NCI-H345 (cell line): ENCODE measurements around the gene MAP2K3.
"Not testable (repeated sequence)": the region's sequence is repeated elsewhere in the genome, so short reads cannot be mapped to it uniquely, and the experiment has no call there.

Experiments used
- DNase-seq: peaks from one replicate; lab custom pipeline; 2025; lab: John Stamatoyannopoulos, UW

The MAP2K3 gene

DNA sequence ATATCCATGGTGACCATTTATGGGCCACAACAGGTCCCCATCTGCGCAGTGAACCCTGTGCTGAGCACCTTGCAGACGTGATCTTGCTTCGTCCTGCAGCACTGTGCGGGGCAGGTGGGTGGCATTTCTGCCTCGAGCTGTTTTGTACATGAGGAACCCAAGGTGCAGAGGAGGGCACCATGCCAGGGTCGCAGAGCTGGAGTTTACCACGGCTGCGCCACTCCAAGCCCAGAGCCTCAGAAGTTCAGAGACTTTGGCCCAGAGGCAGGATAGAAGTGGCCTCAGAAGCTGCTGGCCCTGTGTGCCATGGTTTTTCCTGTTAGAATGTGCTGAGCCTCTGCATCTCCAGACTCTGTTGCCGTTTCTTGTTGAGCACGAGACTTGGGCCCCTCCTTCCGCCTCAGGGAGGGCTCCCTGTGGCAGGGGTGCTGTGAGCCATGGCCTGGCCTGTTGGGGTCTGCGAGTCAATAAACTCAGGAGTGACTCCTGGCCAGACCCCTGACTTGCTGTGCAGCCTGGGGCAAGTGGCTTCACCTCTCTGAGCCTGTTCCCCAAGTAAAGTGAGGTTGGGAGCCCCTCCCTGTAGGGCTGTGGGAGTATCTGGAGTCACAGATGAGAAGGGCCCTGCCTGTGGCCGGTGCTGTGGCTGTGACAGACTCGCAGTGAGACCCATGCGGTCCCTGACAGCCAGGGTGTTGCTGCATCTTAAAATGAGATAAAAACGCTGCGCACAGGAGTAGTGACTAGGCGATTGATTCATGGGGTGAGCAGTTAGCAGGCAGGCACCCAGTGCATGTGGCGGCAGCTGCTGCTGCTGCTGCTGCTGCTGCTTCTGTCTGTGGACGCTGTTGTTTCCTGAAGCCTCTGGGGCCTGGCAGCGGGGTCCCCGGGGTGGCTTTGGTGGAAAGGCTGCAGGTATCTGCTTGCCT, 11.8 kb downstream of the MAP2K3 start:
- no peak for DNase-seq

DNA sequence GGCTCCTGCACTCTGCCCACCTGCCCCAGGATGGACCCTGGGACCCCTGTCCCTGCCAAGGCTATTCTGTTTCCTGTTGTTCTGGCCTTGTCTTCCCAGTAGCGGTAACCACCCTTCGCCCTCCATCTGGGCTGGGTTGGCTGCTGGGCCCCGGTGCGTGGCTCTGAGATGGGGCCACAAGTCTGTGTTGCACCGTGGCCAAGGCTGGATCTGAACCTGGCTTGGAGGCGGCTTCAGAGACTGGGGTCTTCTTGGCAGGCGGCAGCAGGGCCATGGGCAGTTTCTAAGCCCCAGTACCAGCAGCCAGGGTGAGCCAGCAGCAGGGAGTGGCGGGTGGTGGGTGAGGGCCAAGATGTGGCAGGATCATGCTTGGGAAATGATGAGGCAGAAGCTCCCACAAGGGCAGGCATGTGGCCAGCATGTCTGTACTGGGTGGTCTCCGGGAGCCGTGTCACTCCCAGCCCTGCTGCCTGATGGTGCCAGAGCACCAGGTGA, 12.6 kb downstream of the MAP2K3 start:
- no peak for DNase-seq

DNA sequence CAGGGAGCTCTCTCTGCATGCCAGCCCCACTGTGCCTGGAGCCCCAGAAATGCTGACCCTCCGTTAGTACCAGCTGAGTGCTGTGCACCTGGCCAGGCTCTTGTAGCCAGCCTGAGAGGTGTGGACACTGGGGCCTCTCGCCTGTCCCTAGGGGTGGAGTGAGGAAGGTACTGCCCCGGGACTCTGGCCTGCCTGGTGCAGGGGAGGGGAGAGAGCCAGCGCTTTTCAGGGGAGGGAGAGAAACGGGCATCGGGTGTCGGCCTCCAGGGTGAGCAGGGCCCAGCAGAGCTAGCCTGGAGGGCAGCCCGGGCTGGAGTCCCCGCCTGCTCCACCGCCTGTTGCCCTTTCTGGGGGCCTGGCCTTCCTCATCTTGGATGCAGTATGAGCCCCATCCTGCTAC, 13.1 kb downstream of the MAP2K3 start:
- no peak for DNase-seq

DNA sequence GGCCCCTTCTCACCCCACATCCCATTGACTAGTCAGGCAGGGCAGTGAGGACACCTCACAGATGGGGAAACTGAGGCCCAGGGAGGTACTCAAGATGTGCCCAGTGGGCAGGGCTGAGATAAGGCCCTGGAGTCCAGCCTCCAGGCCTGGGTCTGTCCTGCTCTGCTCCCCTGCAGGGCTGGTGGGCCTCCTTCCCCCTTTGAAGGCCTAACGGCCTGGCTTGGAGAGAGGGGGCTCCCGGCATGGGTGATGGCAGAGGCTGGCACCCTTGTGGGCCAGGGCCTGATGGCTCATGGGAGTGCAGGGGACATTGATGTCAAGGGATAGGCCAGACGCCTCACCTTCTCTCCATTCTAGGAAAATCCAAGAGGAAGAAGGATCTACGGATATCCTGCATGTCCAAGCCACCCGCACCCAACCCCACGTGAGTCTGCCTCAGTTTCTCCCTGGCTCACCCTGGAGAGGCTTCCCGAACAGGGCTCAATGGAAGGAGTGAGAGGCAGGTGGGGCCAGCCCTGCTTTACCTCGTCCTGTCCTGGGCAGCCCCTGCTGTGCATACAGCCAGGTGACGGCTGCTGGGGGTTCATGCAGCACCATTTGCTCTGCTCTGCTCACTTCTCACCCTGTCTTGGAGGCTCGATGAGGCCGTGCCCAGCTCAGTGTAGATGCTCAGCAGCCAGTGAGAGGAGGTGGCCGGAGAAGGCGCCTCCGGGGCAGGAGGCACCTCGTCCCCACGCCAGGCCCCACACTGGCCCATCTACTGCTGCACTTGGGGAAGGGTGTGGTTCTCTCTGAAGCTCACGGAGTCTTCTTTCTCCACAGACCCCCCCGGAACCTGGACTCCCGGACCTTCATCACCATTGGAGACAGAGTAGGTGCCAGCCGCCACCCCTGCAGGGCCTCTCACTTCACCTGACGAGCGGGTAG, 13.8 kb downstream of the MAP2K3 start:
- no peak for DNase-seq

DNA sequence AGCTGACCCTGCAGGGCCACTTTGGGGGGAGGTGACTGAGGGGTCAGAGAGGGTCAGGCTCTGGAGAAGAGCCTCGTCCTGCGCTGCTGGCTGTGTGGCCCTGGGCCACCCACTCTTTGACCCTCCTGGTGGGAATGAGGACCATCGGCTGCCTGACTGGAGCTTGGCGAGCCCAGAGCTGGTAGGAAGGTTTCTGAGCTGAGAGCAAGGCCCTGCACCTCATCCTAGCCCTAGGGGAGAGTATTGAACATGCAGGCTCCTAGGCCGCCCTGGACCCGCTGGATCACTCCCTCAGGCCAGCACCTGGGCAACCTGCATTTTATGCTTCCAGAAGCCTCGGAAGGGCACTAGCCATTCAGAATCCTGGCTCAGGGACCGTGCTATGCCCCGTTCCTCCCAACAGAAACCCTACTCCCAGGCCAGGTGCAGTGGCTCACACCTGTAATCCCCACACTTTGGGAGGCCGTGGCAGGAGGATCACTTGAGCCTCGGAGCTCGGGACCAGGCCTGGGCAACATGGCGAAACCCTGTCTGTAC, 14.5 kb downstream of the MAP2K3 start:
- DNase-seq: no peak

DNA sequence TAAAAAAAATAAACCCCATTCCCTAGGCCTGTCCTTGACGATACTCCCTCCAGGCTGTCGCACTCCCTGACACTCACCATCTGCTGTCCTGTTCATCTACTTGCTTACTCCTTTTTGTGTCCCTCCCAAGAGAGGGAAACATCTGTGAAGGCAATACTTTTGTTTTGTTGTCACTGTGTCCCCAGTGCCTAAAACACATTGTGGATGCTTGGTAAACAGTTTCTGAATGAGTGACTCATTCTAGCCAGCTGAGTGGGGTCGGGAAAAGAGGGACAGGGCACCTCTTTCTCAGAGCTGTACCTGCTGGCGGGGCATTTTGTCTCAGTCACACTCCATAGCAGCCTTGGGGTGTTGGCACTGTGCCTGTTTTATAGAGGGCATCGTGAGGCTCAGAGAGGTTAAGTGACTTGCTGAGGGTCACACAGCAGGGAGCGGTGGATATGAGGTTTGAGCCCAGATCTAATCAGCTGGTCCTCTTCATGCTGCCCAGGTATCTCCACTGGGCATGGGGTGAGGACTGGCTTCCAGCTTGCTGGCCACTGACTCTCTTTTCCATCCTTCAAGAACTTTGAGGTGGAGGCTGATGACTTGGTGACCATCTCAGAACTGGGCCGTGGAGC, 15.6 kb downstream of the MAP2K3 start:
- DNase-seq: no peak

DNA sequence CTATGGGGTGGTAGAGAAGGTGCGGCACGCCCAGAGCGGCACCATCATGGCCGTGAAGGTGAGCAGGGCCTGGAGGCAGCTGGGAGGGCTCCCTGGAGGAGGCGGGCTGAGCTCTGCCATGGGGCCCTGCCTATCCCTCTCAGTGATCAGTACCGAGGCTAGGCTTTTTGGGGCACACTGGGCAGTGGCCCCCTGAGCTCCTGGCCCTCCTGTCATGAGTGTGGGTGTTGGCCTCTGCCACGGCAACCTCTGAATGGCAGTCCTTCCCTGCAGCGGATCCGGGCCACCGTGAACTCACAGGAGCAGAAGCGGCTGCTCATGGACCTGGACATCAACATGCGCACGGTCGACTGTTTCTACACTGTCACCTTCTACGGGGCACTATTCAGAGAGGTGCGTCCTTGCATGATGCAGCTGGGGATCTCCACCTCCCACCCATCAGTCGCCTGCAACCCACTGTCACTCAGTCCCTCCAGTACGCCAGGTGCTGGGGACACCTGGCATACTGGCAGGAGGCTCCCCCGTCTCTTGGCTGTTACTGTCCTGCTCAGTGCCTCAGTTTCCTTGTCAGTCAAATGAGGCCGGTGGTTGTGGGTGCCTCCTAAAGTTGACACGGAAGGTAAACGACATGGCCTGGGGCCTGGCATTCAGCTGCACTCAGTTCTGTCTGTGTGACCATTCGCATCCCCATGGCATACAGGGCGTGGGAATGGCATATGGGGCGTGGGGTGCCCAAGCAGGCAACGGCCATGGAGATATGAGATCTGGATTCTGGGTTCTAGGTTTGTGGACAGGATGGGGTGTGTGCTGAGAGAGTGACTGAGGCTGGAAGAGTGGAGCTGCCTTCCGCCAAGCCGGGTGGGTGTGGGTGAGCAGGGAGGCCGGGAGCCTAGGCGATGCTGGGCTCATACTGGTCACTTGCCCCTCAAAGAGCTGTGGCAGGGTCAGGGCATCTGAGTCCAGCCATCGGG, 16.4 kb downstream of the MAP2K3 start:
- DNase-seq: no peak

DNA sequence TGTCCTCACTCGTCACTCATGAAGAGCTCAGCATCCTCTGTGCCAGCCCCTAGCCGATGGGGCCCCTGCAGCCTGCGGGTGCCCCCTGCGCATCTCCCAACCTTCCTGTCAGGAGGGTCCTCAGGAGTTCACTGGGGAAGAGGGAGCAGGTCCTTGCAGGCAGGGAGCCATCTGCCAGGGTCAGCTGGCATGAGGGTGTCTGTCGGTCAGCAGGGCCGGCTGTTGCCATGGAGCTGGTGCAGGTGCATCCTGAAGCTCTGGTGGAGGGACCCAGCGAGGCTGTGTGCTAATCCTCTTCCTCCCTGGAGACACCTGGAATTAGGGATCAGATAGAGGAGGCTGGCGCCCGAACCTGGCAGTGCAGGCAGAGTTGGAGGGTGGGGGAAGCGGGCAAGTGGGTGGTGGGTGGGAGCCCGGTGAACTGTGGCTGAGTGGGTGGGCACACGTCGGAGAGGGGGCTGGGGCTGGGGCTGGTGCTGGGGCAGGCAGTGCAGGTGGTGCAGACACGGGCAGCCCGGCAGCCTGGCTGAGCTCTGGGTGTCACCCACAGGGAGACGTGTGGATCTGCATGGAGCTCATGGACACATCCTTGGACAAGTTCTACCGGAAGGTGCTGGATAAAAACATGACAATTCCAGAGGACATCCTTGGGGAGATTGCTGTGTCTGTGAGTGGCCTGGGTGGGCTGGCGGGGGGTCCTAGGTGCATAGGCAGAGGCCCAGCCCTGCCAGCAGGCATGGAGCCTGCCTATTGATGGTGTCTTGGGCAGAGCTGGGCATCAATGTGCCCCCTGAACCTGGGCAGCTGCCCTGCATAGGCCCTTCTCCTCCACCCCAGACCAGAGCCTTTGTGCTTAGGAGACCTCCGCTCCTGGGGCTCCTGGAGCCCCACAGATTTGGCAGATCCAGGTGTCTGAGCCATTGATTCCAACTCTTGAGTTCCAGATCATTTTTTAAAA, 17.4 kb downstream of the MAP2K3 start:
- no peak for DNase-seq

DNA sequence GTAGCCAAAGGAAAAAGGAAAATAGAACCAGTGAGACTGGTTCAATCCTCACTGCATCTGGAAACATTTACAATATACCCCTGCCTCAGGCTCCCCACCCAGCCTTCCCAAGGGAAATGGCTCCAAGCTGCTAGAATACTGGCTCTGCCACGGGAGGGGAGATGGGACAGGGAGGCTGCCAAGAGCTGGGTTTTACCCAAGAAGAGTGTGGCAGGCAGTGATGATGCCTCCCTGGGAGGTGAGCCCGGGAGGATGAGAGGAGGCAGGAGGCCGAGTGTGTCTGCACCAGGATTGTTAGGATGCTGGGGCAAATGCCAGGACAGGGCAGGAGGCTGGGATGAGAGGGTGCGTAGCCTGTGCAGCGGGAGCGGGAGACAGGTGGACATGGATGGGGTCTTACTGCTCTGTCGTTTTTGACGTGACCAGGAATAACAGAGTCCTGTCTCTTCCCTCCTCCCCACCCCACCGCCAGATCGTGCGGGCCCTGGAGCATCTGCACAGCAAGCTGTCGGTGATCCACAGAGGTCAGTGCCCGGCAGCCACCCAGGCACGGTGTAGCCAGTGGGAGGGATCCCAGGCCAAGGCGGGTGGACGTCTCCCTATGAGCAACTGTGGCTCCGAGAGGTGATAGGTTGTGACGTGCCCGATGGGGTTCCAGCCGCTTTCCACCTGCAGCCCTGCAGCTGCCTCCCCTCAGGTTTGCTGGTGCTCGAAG, 18.4 kb downstream of the MAP2K3 start:
- DNase-seq: no peak

DNA sequence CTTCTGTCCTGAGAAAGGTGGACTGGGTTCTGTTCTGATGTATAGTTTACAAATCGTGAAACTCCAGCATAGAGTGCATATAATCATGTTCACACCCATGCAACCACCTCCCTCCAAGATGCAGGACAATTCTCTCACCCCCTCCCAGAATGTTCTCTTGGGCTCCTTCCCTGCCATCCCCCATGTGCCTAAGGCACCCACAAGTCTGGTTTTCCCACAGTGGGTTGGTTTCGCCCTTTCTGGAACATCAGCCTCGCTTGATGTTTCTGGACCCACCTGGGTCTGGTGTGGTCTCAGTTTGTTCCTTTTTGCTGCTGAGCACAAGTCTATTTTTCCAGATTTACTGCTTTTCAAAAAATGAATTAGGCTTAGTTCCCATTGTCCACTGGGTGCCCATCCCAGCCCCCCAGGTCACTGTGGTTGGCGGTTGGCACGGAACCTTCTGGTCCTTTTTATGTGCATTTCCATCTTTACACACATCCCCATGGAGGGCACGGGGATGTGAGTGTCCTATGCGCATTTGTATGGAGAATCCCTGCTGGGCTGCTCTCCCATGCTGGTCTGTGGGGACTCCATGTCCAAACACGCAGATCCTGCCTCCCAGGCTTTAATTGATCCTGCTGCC, 19.0 kb downstream of the MAP2K3 start:
- no peak for DNase-seq

DNA sequence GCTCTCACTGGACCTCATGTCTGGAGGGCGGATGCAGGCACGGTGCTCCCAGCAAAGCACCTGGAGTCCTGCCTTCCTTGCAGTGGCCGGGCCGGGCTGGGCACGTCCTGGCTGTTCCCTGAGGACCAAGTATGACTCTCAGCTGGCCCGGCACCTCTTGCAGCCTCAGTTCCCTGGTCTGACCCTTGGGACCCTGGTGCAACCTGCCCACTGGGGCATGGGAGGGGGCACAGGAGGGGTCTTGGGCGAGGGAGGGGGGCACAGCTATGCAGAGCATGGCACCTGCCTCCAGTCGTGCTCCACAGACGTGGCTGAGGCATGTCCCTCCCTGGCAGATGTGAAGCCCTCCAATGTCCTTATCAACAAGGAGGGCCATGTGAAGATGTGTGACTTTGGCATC, 19.6 kb downstream of the MAP2K3 start:
- DNase-seq: no peak

DNA sequence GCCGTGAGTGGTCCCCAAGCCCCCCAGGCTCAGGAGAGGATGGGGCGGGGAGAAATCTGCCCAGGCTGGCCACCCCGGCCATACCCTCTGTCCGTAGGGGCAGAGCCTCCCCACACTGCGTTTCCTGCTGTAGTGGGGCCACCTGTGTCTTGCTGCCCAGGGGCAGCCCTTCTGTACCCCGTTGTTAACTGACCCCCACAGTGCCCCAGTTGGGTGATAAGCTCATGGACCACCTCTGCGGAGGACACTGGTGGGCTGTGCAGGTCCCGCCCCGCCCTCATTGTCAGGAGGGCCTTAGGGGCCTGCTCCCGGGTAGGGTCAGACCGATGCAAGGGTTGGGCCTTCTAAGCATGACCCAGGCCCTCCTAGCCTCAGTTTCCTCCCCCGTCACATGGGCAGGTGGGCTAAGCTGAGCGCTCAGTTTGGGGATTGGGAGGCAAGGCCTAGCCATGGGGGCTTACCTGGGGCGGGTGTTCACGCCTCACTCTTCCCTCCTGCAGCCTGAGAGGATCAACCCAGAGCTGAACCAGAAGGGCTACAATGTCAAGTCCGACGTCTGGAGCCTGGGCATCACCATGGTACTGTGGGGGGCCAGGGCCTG, 20.1 kb downstream of the MAP2K3 start:
- DNase-seq: not testable (repeated sequence)

DNA sequence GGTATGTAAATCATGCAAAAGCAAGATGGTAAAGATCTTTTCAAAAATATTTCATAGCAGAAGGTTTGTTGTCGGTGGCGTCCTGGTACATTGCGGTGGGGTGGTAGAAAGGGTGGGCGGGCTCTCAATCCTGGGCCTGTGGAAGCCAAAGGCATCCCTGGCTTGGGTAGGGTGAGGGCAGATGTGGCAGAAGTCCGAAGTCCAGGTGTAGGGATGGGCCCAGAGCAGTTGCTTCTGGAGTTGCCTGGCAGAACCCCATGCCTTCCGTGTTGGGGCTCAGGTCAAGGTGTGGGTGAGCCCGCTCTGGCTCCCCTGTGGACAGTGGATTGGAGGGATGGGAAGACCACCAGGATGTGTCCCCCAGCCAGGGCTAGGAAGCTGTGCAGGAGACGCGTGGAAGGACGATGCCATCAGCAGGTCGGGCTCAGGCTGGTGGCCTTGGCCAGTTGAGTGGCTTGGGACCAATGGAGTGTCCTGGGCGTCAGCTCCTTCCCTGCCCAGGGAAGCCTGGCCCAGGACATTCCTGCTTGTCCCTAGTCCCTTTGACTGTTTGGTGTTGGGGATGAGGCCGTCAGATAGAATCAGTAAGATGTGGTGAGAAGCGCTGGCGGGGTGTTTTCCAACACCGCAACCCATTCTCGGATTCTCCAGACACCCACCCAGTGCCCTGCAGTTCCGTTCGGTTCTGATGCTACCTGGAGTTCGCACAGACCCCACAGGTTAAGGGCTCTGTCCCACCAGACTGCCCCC, 21.1 kb downstream of the MAP2K3 start:
- not testable (repeated sequence) for DNase-seq

DNA sequence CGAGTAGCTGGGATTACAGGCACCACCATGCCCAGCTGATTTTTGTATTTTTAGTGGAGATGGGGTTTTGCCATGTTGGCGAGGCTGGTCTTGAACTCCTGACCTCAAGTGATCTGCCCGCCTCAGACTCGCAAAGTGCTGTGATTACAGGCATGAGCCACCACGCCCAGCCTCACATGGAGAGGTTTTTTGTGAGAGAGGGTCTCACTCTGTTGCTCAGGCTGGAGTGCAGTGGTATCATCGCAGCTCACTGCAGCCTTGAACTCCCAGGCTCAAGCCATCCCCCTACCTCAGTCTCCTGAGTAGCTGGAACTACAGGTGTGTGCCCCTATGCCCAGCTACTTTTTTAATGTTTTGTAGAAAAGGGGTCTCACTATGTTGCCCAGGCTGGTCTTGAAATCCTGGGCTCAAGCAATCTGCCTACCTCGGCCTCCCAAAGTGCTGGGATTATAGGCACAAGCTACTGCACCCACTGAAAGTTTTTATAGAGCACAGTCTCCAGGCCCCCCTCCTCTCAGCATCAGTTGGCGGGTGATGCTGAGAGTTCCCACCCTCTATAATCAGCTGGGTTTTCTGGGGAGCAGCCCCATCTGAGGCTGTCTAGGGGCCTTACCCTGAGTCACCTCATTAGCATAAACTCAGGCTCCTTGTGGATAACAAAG, 22.2 kb downstream of the MAP2K3 start:
- DNase-seq: not testable (repeated sequence)

DNA sequence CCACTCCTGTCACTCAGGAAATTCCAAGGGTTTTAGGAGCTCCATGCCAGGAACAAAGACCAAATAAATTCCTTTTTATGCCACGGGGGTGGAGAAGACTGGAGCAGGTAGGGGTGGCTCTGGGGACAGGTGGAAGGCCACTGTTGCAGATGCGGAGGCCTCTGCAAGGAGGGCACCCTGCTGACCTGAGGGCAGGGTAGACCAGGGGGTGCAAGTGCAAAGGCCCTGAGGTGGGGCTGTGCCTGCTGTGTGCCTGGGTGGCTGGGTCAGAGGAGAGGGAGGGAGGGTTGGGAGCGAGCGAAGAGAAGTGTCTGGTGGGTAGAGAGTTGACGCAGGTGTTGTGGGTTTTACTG, 22.7 kb downstream of the MAP2K3 start:
- not testable (repeated sequence) for DNase-seq

DNA sequence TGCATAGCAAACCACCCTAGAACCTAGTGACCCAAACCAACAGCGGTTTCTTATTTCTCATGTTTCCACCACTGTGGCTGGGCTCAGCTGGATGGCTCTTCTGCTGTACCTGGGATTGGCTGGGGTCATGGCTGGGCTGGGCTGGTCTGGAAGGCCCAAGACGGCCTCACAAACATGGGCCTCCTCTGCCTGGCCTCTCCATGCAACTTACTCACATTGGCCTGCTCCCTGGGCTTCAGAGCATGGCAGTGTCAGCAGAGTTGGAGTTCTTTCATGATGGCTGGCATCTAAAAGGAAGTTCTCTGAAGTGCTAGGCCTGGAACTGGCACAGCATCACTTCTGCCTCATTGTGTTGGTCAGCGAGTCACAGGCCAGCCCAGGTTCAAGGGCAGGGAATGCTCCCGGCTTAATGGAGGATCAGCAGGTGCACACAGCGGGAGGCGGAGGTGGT, 24.4 kb downstream of the MAP2K3 start:
- not testable (repeated sequence) for DNase-seq
